ENCODE measurements around the gene KANTR.

Gene KANTR

GRCh38 chrX:53093177-53093655 lies 726 bp upstream of the KANTR start:
- Histone ChIP-seq H2BK120ac (ENCODE audit: low read depth, low read length) (no peak overlapping the region), H3K4me3 (ENCODE audit: low read length) (no peak overlapping the region), H3K27ac (ENCODE audit: low read depth, low read length) (no peak overlapping the region), H2BK15ac (replicated peaks; ENCODE audit: low read depth) (no peak overlapping the region), H3K27me3 (ENCODE audit: insufficient read depth, low read length, poor library complexity) (no peaks in the 10 kb centered on the region), H3K4me2 (ENCODE audit: low read length) (peak overlapping the region; percentile 4), H3K9ac (ENCODE audit: low read length) (peak overlapping the region; percentile 20), H3K36me3 (ENCODE audit: control insufficient read depth, insufficient read depth, low read length) (no peaks in the 10 kb centered on the region), H2AK5ac (ENCODE audit: low read length) (no peak overlapping the region), H2BK5ac (ENCODE audit: low read length) (no peak overlapping the region), H3K4ac (ENCODE audit: low read depth, low read length) (no peak overlapping the region), H3K4me1 (ENCODE audit: control insufficient read depth, low read depth, low read length) (no peaks in the 10 kb centered on the region), H3K79me1 (ENCODE audit: low read length) (no peaks in the 10 kb centered on the region), H3K18ac (ENCODE audit: low read length) (no peak overlapping the region), H3K79me2 (ENCODE audit: control insufficient read depth, insufficient read depth, low read length) (no peaks in the 10 kb centered on the region), H4K8ac (ENCODE audit: low read depth, low read length) (no peak overlapping the region), H3K23ac (ENCODE audit: low read length) (no peak overlapping the region), H4K5ac (ENCODE audit: low read length) (no peak overlapping the region), H3K56ac (ENCODE audit: low read length) (peak overlapping the region; percentile 26)
- DNase-seq: peak; percentile 87
- WGBS (ENCODE audit: extremely low coverage, insufficient coverage, low lambda C conversion rate): no CpG with 5 or more reads among the region's 16 CpGs

GRCh38 chrX:53094582-53094905 lies 602 bp downstream of the KANTR start:
- peak overlapping the region; percentile 82 for H3K56ac ChIP-seq (ENCODE audit: low read length)
- no peak overlapping the region for H4K8ac ChIP-seq (ENCODE audit: low read depth, low read length)
- H3K23ac ChIP-seq (ENCODE audit: low read length): no peak overlapping the region
- H3K36me3 ChIP-seq (ENCODE audit: control insufficient read depth, insufficient read depth, low read length): no peaks in the 10 kb centered on the region
- no peaks in the 10 kb centered on the region for H3K27me3 ChIP-seq (ENCODE audit: insufficient read depth, low read length, poor library complexity)
- WGBS (ENCODE audit: extremely low coverage, insufficient coverage, low lambda C conversion rate): no CpG with 5 or more reads among the region's 5 CpGs
- H3K27ac ChIP-seq (ENCODE audit: low read depth, low read length): no peak overlapping the region
- peak overlapping the region; percentile 62 for H3K4me3 ChIP-seq (ENCODE audit: low read length)
- no peak overlapping the region for H2BK15ac ChIP-seq (replicated peaks; ENCODE audit: low read depth)
- H3K4me1 ChIP-seq (ENCODE audit: control insufficient read depth, low read depth, low read length): no peaks in the 10 kb centered on the region
- peak overlapping the region; percentile 58 for H3K9ac ChIP-seq (ENCODE audit: low read length)
- H3K4ac ChIP-seq (ENCODE audit: low read depth, low read length): no peak overlapping the region
- H4K5ac ChIP-seq (ENCODE audit: low read length): no peak overlapping the region
- no peak overlapping the region for H2BK120ac ChIP-seq (ENCODE audit: low read depth, low read length)
- no peak overlapping the region for H2AK5ac ChIP-seq (ENCODE audit: low read length)
- no peaks in the 10 kb centered on the region for H3K79me1 ChIP-seq (ENCODE audit: low read length)
- peak overlapping the region; percentile 50 for H3K4me2 ChIP-seq (ENCODE audit: low read length)
- H2BK5ac ChIP-seq (ENCODE audit: low read length): no peak overlapping the region
- H3K18ac ChIP-seq (ENCODE audit: low read length): no peak overlapping the region
- no peaks in the 10 kb centered on the region for H3K79me2 ChIP-seq (ENCODE audit: control insufficient read depth, insufficient read depth, low read length)
- no peak for DNase-seq

- Histone ChIP-seq H3K4me1 (ENCODE audit: control insufficient read depth, low read depth, low read length) (no peaks in the 10 kb centered on the region), H3K9ac (ENCODE audit: low read length) (no peak overlapping the region), H3K18ac (ENCODE audit: low read length) (no peak overlapping the region), H3K27me3 (ENCODE audit: insufficient read depth, low read length, poor library complexity) (no peaks in the 10 kb centered on the region), H3K79me1 (ENCODE audit: low read length) (no peaks in the 10 kb centered on the region), H2BK5ac (ENCODE audit: low read length) (no peak overlapping the region), H2AK5ac (ENCODE audit: low read length) (no peak overlapping the region), H3K23ac (ENCODE audit: low read length) (no peak overlapping the region), H3K4me3 (ENCODE audit: low read length) (no peak overlapping the region), H4K5ac (ENCODE audit: low read length) (no peak overlapping the region), H2BK120ac (ENCODE audit: low read depth, low read length) (no peak overlapping the region), H3K36me3 (ENCODE audit: control insufficient read depth, insufficient read depth, low read length) (no peaks in the 10 kb centered on the region), H2BK15ac (replicated peaks; ENCODE audit: low read depth) (no peak overlapping the region), H4K8ac (ENCODE audit: low read depth, low read length) (no peak overlapping the region), H3K27ac (ENCODE audit: low read depth, low read length) (no peak overlapping the region), H3K56ac (ENCODE audit: low read length) (no peak overlapping the region), H3K4ac (ENCODE audit: low read depth, low read length) (no peak overlapping the region), H3K79me2 (ENCODE audit: control insufficient read depth, insufficient read depth, low read length) (no peaks in the 10 kb centered on the region), H3K4me2 (ENCODE audit: low read length) (no peak overlapping the region)
- DNase-seq: no peak
- no CpG with 5 or more reads among the region's 3 CpGs for WGBS (ENCODE audit: extremely low coverage, insufficient coverage, low lambda C conversion rate)
Measured at GRCh38 chrX:53095796-53096195, 1.9 kb downstream of the KANTR start.

- H3K36me3 ChIP-seq (ENCODE audit: control insufficient read depth, insufficient read depth, low read length): no peaks in the 10 kb centered on the region
- no peaks in the 10 kb centered on the region for H3K79me1 ChIP-seq (ENCODE audit: low read length)
- WGBS (ENCODE audit: extremely low coverage, insufficient coverage, low lambda C conversion rate): no CpG with 5 or more reads among the region's 6 CpGs
- no peak overlapping the region for H2BK15ac ChIP-seq (replicated peaks; ENCODE audit: low read depth)
- no peak overlapping the region for H4K8ac ChIP-seq (ENCODE audit: low read depth, low read length)
- H3K4me2 ChIP-seq (ENCODE audit: low read length): no peak overlapping the region
- no peak overlapping the region for H2BK5ac ChIP-seq (ENCODE audit: low read length)
- no peaks in the 10 kb centered on the region for H3K4me1 ChIP-seq (ENCODE audit: control insufficient read depth, low read depth, low read length)
- no peaks in the 10 kb centered on the region for H3K79me2 ChIP-seq (ENCODE audit: control insufficient read depth, insufficient read depth, low read length)
- no peak overlapping the region for H4K5ac ChIP-seq (ENCODE audit: low read length)
- H2BK120ac ChIP-seq (ENCODE audit: low read depth, low read length): no peak overlapping the region
- no peak overlapping the region for H3K18ac ChIP-seq (ENCODE audit: low read length)
- H3K56ac ChIP-seq (ENCODE audit: low read length): no peak overlapping the region
- H3K27ac ChIP-seq (ENCODE audit: low read depth, low read length): no peak overlapping the region
- H3K9ac ChIP-seq (ENCODE audit: low read length): no peak overlapping the region
- no peak overlapping the region for H2AK5ac ChIP-seq (ENCODE audit: low read length)
- no peak overlapping the region for H3K23ac ChIP-seq (ENCODE audit: low read length)
- no peak overlapping the region for H3K4ac ChIP-seq (ENCODE audit: low read depth, low read length)
- no peak overlapping the region for H3K4me3 ChIP-seq (ENCODE audit: low read length)
- DNase-seq: no peak
- no peaks in the 10 kb centered on the region for H3K27me3 ChIP-seq (ENCODE audit: insufficient read depth, low read length, poor library complexity)
Measured at GRCh38 chrX:53114864-53115549, 21.1 kb downstream of the KANTR start.

GRCh38 chrX:53115550-53115874 lies 21.6 kb downstream of the KANTR start:
- WGBS (ENCODE audit: extremely low coverage, insufficient coverage, low lambda C conversion rate): no CpG with 5 or more reads among the region's 2 CpGs
- Histone ChIP-seq H3K56ac (ENCODE audit: low read length) (no peak overlapping the region), H3K4me3 (ENCODE audit: low read length) (no peak overlapping the region), H3K27ac (ENCODE audit: low read depth, low read length) (no peak overlapping the region), H3K79me2 (ENCODE audit: control insufficient read depth, insufficient read depth, low read length) (no peaks in the 10 kb centered on the region), H2BK120ac (ENCODE audit: low read depth, low read length) (no peak overlapping the region), H2BK5ac (ENCODE audit: low read length) (no peak overlapping the region), H3K4ac (ENCODE audit: low read depth, low read length) (no peak overlapping the region), H4K5ac (ENCODE audit: low read length) (no peak overlapping the region), H3K18ac (ENCODE audit: low read length) (no peak overlapping the region), H2AK5ac (ENCODE audit: low read length) (no peak overlapping the region), H3K23ac (ENCODE audit: low read length) (no peak overlapping the region), H3K4me1 (ENCODE audit: control insufficient read depth, low read depth, low read length) (no peaks in the 10 kb centered on the region), H3K9ac (ENCODE audit: low read length) (no peak overlapping the region), H3K79me1 (ENCODE audit: low read length) (no peaks in the 10 kb centered on the region), H3K4me2 (ENCODE audit: low read length) (no peak overlapping the region), H3K36me3 (ENCODE audit: control insufficient read depth, insufficient read depth, low read length) (no peaks in the 10 kb centered on the region), H3K27me3 (ENCODE audit: insufficient read depth, low read length, poor library complexity) (no peaks in the 10 kb centered on the region), H2BK15ac (replicated peaks; ENCODE audit: low read depth) (no peak overlapping the region), H4K8ac (ENCODE audit: low read depth, low read length) (no peak overlapping the region)
- DNase-seq: no peak

- no peaks in the 10 kb centered on the region for H3K36me3 ChIP-seq (ENCODE audit: control insufficient read depth, insufficient read depth, low read length)
- no CpG with 5 or more reads among the region's 3 CpGs for WGBS (ENCODE audit: extremely low coverage, insufficient coverage, low lambda C conversion rate)
- no peak overlapping the region for H3K4me3 ChIP-seq (ENCODE audit: low read length)
- no peaks in the 10 kb centered on the region for H3K79me1 ChIP-seq (ENCODE audit: low read length)
- H3K4me1 ChIP-seq (ENCODE audit: control insufficient read depth, low read depth, low read length): no peaks in the 10 kb centered on the region
- H2AK5ac ChIP-seq (ENCODE audit: low read length): no peak overlapping the region
- no peak overlapping the region for H3K4ac ChIP-seq (ENCODE audit: low read depth, low read length)
- H4K5ac ChIP-seq (ENCODE audit: low read length): no peak overlapping the region
- H3K27ac ChIP-seq (ENCODE audit: low read depth, low read length): no peak overlapping the region
- no peak overlapping the region for H3K23ac ChIP-seq (ENCODE audit: low read length)
- no peak overlapping the region for H3K18ac ChIP-seq (ENCODE audit: low read length)
- DNase-seq: no peak
- H3K79me2 ChIP-seq (ENCODE audit: control insufficient read depth, insufficient read depth, low read length): no peaks in the 10 kb centered on the region
- H2BK5ac ChIP-seq (ENCODE audit: low read length): no peak overlapping the region
- no peak overlapping the region for H2BK120ac ChIP-seq (ENCODE audit: low read depth, low read length)
- H2BK15ac ChIP-seq (replicated peaks; ENCODE audit: low read depth): no peak overlapping the region
- H3K27me3 ChIP-seq (ENCODE audit: insufficient read depth, low read length, poor library complexity): no peaks in the 10 kb centered on the region
- H4K8ac ChIP-seq (ENCODE audit: low read depth, low read length): no peak overlapping the region
- H3K4me2 ChIP-seq (ENCODE audit: low read length): no peak overlapping the region
- H3K56ac ChIP-seq (ENCODE audit: low read length): no peak overlapping the region
- H3K9ac ChIP-seq (ENCODE audit: low read length): no peak overlapping the region
Measured at GRCh38 chrX:53116101-53116500, 22.2 kb downstream of the KANTR start.

Measured in mesendoderm (in vitro differentiated cells).